ENCODE measurements around the gene TRIM62.

DNA sequence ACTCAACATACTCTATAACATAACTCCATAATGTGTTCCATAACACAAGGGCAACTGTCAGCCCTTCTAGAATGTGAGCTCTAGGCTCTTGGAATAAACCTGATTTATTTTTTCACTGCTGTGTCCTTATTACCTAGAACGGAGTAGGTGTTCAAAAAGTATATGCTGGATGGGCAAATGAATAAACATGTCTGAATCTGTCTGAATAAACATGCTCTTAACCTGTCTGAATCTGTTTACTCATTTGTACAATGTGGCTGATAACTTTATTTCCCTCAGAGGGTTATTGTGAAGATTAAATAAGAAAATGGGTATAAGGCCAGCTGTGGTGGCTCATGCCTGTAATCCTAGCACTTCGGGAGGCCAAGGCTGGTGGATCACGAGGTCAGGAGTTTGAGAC is 58.6 kb downstream of the TRIM62 start:
- TF ChIP-seq POLR2A (IDR thresholded peaks at IDR 0.05) (no peak), POLR2AphosphoS5 (IDR thresholded peaks at IDR 0.05) (no peak)
- TF ChIP-seq, protein P1, sequence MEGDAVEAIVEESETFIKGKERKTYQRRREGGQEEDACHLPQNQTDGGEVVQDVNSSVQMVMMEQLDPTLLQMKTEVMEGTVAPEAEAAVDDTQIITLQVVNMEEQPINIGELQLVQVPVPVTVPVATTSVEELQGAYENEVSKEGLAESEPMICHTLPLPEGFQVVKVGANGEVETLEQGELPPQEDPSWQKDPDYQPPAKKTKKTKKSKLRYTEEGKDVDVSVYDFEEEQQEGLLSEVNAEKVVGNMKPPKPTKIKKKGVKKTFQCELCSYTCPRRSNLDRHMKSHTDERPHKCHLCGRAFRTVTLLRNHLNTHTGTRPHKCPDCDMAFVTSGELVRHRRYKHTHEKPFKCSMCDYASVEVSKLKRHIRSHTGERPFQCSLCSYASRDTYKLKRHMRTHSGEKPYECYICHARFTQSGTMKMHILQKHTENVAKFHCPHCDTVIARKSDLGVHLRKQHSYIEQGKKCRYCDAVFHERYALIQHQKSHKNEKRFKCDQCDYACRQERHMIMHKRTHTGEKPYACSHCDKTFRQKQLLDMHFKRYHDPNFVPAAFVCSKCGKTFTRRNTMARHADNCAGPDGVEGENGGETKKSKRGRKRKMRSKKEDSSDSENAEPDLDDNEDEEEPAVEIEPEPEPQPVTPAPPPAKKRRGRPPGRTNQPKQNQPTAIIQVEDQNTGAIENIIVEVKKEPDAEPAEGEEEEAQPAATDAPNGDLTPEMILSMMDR (IDR thresholded peaks at IDR 0.05), result no peak

All from breast epithelium (tissue), 3 donors.